ENCODE data around the gene FILIP1.

The FILIP1 gene

DNA sequence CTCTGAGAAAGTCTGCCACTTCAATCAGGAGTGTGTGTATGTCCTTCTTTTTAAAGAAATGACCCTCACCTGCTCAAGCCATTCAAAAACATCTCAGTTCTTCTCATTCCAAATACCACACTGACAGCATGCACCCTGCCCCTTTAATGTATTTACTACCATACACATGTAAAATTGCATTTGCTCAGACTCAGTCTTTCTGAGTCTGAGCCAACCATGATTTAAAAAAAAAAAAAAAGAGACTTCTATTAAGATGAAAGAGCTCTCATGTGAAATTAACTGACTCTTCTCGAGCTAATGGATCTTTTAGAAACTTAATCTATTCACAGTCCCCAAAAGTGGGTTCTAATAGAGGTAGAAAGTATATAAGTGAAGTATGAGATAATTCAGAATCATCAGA is 1.4 kb upstream of the FILIP1 start:
- Histone ChIP-seq H4K20me1 (ENCODE audit: insufficient read depth, low read length) (no peaks in the 10 kb centered on the region), H2AFZ (ENCODE audit: low read depth, low read length) (no peak overlapping the region), H3K27ac (ENCODE audit: low read length) (no peak overlapping the region), H3K27me3 (ENCODE audit: insufficient read depth, low read length, poor library complexity) (peaks cover 20% of the 10 kb centered on the region), H3K4me3 (ENCODE audit: low read depth in 1 of 2, low read length in 2 of 2) (no peak overlapping the region), H3K9ac (ENCODE audit: low read depth, low read length) (no peak overlapping the region), H3K36me3 (ENCODE audit: insufficient read depth, low read length) (no peaks in the 10 kb centered on the region), H3K79me2 (ENCODE audit: insufficient read depth, low read length) (no peaks in the 10 kb centered on the region), H3K9me3 (ENCODE audit: insufficient read depth, low read length, severe bottlenecking) (no peaks in the 10 kb centered on the region), H3K4me2 (ENCODE audit: insufficient read depth, low read length) (no peak overlapping the region), H3K4me1 (ENCODE audit: insufficient read depth, low read length) (no peaks in the 10 kb centered on the region)
- TF ChIP-seq, protein P1, sequence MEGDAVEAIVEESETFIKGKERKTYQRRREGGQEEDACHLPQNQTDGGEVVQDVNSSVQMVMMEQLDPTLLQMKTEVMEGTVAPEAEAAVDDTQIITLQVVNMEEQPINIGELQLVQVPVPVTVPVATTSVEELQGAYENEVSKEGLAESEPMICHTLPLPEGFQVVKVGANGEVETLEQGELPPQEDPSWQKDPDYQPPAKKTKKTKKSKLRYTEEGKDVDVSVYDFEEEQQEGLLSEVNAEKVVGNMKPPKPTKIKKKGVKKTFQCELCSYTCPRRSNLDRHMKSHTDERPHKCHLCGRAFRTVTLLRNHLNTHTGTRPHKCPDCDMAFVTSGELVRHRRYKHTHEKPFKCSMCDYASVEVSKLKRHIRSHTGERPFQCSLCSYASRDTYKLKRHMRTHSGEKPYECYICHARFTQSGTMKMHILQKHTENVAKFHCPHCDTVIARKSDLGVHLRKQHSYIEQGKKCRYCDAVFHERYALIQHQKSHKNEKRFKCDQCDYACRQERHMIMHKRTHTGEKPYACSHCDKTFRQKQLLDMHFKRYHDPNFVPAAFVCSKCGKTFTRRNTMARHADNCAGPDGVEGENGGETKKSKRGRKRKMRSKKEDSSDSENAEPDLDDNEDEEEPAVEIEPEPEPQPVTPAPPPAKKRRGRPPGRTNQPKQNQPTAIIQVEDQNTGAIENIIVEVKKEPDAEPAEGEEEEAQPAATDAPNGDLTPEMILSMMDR (IDR thresholded peaks at IDR 0.05; ENCODE audit: borderline replicate concordance, extremely low read depth, low read length, poor library complexity, severe bottlenecking), result no peak
- no peak for TF ChIP-seq EZH2 (IDR thresholded peaks at IDR 0.05; ENCODE audit: borderline replicate concordance, low read depth, low read length, severe bottlenecking)
- no peak for ATAC-seq (ENCODE audit: insufficient read depth, low read depth)
- DNase-seq, result no peak

DNA sequence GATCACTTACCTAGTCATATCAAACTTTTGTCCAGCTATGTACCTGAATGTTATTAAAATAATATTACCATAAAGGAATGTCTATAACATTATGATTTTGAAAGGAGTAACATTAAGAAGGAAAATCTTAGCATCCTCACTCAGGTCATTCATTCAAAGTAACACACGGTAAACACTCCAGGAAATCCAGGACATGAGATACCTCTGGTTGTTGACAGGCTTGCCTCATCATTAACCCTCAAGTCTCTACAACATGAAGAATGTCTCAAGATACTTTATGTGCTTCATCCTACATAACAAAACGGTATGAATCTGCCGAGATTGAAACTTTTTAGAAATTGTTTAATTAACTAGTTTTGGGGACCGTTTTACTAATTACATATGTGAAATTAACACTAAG is 690 bp upstream of the FILIP1 start:
- Histone ChIP-seq H3K79me2 (ENCODE audit: insufficient read depth, low read length) (no peaks in the 10 kb centered on the region), H3K27me3 (ENCODE audit: insufficient read depth, low read length, poor library complexity) (peaks cover 20% of the 10 kb centered on the region), H4K20me1 (ENCODE audit: insufficient read depth, low read length) (no peaks in the 10 kb centered on the region), H3K36me3 (ENCODE audit: insufficient read depth, low read length) (no peaks in the 10 kb centered on the region), H3K9me3 (ENCODE audit: insufficient read depth, low read length, severe bottlenecking) (no peaks in the 10 kb centered on the region), H3K4me1 (ENCODE audit: insufficient read depth, low read length) (no peaks in the 10 kb centered on the region), H2AFZ (ENCODE audit: low read depth, low read length) (no peak overlapping the region), H3K4me2 (ENCODE audit: insufficient read depth, low read length) (no peak overlapping the region), H3K4me3 (ENCODE audit: low read depth in 1 of 2, low read length in 2 of 2) (no peak overlapping the region), H3K9ac (ENCODE audit: low read depth, low read length) (no peak overlapping the region), H3K27ac (ENCODE audit: low read length) (no peak overlapping the region)
- ATAC-seq (ENCODE audit: insufficient read depth, low read depth) (no peak), DNase-seq (no peak)
- TF ChIP-seq, protein P1 (IDR thresholded peaks at IDR 0.05; ENCODE audit: borderline replicate concordance, extremely low read depth, low read length, poor library complexity, severe bottlenecking), result no peak
- TF ChIP-seq EZH2 (IDR thresholded peaks at IDR 0.05; ENCODE audit: borderline replicate concordance, low read depth, low read length, severe bottlenecking), result no peak

DNA sequence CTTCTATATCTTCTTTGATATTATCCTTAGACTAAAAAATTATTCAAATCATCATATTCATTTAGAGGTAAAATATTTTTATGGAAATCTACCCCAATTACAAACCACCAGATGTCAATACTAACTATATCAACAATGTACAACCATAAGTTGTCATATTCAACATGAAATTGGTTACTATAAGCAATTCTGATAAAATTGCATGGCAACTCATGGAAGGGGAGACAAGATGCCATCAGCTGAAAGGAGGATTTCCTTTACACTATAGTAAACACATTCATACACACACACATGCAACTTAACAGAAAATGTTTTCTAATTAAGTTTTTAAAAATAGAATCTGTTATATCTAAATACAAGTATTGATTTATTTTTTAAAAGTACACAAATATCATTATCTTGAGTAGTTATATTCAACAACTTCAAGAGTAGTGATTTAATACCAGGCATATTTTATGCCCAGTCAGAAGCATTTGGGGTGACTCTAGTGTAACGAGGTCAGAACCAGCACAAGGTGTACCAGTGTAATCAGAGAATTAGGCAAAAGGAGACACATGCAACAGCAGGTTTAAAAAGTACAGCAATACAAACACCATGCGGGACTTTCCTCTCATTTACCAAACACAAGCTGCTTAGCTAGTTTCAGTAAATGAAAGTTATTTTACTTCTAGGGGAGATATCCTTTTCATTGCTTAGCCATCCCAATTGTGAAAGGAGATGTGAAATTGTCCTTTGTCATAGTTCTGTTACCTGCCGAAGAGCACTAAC is 1.0 kb downstream of the FILIP1 start:
- no peak overlapping the region for H3K9ac ChIP-seq (ENCODE audit: low read depth, low read length)
- H2AFZ ChIP-seq (ENCODE audit: low read depth, low read length), result no peak overlapping the region
- H3K4me1 ChIP-seq (ENCODE audit: insufficient read depth, low read length), result no peaks in the 10 kb centered on the region
- no peaks in the 10 kb centered on the region for H3K36me3 ChIP-seq (ENCODE audit: insufficient read depth, low read length)
- peaks cover 20% of the 10 kb centered on the region for H3K27me3 ChIP-seq (ENCODE audit: insufficient read depth, low read length, poor library complexity)
- H3K4me3 ChIP-seq (ENCODE audit: low read depth in 1 of 2, low read length in 2 of 2), result no peak overlapping the region
- DNase-seq (no peak), ATAC-seq (ENCODE audit: insufficient read depth, low read depth) (no peak)
- TF ChIP-seq, protein P1 (IDR thresholded peaks at IDR 0.05; ENCODE audit: borderline replicate concordance, extremely low read depth, low read length, poor library complexity, severe bottlenecking), result no peak
- TF ChIP-seq EZH2 (IDR thresholded peaks at IDR 0.05; ENCODE audit: borderline replicate concordance, low read depth, low read length, severe bottlenecking), result no peak
- no peaks in the 10 kb centered on the region for H4K20me1 ChIP-seq (ENCODE audit: insufficient read depth, low read length)
- no peak overlapping the region for H3K27ac ChIP-seq (ENCODE audit: low read length)
- no peak overlapping the region for H3K4me2 ChIP-seq (ENCODE audit: insufficient read depth, low read length)
- no peaks in the 10 kb centered on the region for H3K9me3 ChIP-seq (ENCODE audit: insufficient read depth, low read length, severe bottlenecking)
- H3K79me2 ChIP-seq (ENCODE audit: insufficient read depth, low read length), result no peaks in the 10 kb centered on the region

Data from DND-41 (cell line).